OCI-LY7 (cell line): ENCODE results near the gene SERPINI1. TPM values are rescaled to one million over a fixed set of nuclear protein-coding genes. Genes with fewer than 3 reads are reported as not detected.
A peak's percentile ranks its signal among the peaks of the same experiment; 100 is the strongest.

Experiments
- BruUV-seq: library from RNA; stranded (reverse); fragments of 400-500 nt; replicated peaks from 2 replicates; lab custom pipeline; 2021; lab: Mats Ljungman, UMichigan
- CTCF ChIA-PET: fragments of 300-600 bp; sonication (Branson Sonifier 250); formaldehyde crosslinking; loops from one replicate; lab custom pipeline; 2022; ENCODE audit warnings: antibody characterized with exemption; ENCODE audit not compliant: unreplicated experiment; lab: Charles Lee
- POLR2A ChIA-PET: fragments of 300-600 bp; sonication (Branson Sonifier 250); formaldehyde crosslinking; loops from one replicate; lab custom pipeline; 2022; ENCODE audit warnings: antibody characterized with exemption; lab: Charles Lee
- DNase-seq: peaks from one replicate; pipeline ENCODE4 v3.0.0-alpha.2; 2015; ENCODE audit warnings: low spot score
- H2AFZ ChIP-seq: fragments of 200-600 bp; sonication (generic), shearing (Covaris generic); 2 replicates; pipeline ENCODE4 v1.6.1; 2014; ENCODE audit warnings: mild to moderate bottlenecking, antibody characterized with exemption, low read length, moderate library complexity
- H3K27ac ChIP-seq: fragments of 200-600 bp; sonication (generic); 2 replicates; pipeline ENCODE4 v1.5.1; 2014; ENCODE audit warnings: mixed run types, low read depth, mild to moderate bottlenecking, moderate library complexity, low read length, inconsistent platforms; ENCODE audit not compliant: poor library complexity, severe bottlenecking
- H3K36me3 ChIP-seq: fragments of 200-600 bp; sonication (generic); 2 replicates; pipeline ENCODE4 v1.6.1; 2014; ENCODE audit warnings: mild to moderate bottlenecking, antibody characterized with exemption, low read length, moderate library complexity, mixed read lengths; ENCODE audit not compliant: insufficient read depth
- H3K4me1 ChIP-seq: fragments of 200-600 bp; sonication (generic); 2 replicates; pipeline ENCODE4 v1.5.1; 2014; ENCODE audit warnings: mild to moderate bottlenecking, low read length; ENCODE audit not compliant: insufficient read depth, poor library complexity, severe bottlenecking
- H3K4me2 ChIP-seq: fragments of 200-600 bp; sonication (generic); 2 replicates; pipeline ENCODE4 v1.6.1; 2014; ENCODE audit warnings: mild to moderate bottlenecking, low read length
- H3K4me3 ChIP-seq: fragments of 200-600 bp; sonication (generic); 2 replicates; pipeline ENCODE4 v1.5.1; 2014; ENCODE audit warnings: mild to moderate bottlenecking, low read depth, low read length; ENCODE audit not compliant: poor library complexity, severe bottlenecking
- H3K79me2 ChIP-seq: fragments of 200-600 bp; sonication (generic); 2 replicates; pipeline ENCODE4 v1.6.1; 2016; ENCODE audit warnings: low read depth, mild to moderate bottlenecking, low read length, moderate library complexity, mixed read lengths; ENCODE audit not compliant: insufficient read depth
- H3K9me2 ChIP-seq: fragments of 200-600 bp; sonication (generic); 2 replicates; pipeline ENCODE4 v1.6.1; 2016; ENCODE audit warnings: mild to moderate bottlenecking, low read length, mixed read lengths; ENCODE audit not compliant: insufficient read depth
- H3K9me3 ChIP-seq: fragments of 200-600 bp; sonication (generic); 2 replicates; pipeline ENCODE4 v1.6.1; 2014; ENCODE audit warnings: mild to moderate bottlenecking, mixed run types, low read length, mixed read lengths
- H4K20me1 ChIP-seq: fragments of 200-600 bp; sonication (generic); 2 replicates; pipeline ENCODE4 v1.6.1; 2014; ENCODE audit warnings: mild to moderate bottlenecking, antibody characterized with exemption, low read length, moderate library complexity, mixed read lengths; ENCODE audit not compliant: insufficient read depth
- EZH2phosphoT487 ChIP-seq: fragments of 200-600 bp; sonication (generic); IDR thresholded peaks from 2 replicates; pipeline ENCODE4 v1.6.1; 2018; ENCODE audit warnings: low read depth, borderline replicate concordance, mild to moderate bottlenecking, mixed run types, antibody characterized with exemption, low read length, moderate library complexity, mixed read lengths
- intact Hi-C: fragments of 100-400 bp; cut with micrococcal nuclease; formaldehyde crosslinking; loops from one replicate; pipeline ENCODE4 v1.10.0; 2022; ENCODE audit not compliant: unreplicated experiment
- total RNA-seq, 2 experiments: library from RNA; depleted of rRNA in 1 of 2; stranded (reverse); fragments of >200 nt in 1 of 2; shearing (Covaris generic) in 1 of 2; gene quantifications; 2 replicates each; pipeline ENCODE4 v1.2.3, GENCODE V29; 2014 to 2022
- TF ChIP-seq, protein P1 (sequence below): fragments of 200-600 bp; sonication (generic); conservative IDR thresholded peaks from 2 replicates; pipeline ENCODE4 v1.5.1; 2014; ENCODE audit warnings: mild to moderate bottlenecking, antibody characterized with exemption, low read length, moderate library complexity, mixed read lengths

The SERPINI1 gene
- total RNA-seq, 2 experiments from 2014 or later = 9.0 to 12.9 TPM

GRCh38 chr3:167740961-167741587 lies 5.6 kb downstream of the SERPINI1 start:
- Histone ChIP-seq H2AFZ (0 out of 2 replicates have a peak overlapping the region, but pooled peaks have one; percentile 21), H3K9me2 (no peaks in the 10 kb centered on the region), H3K4me2 (peak overlapping the region; percentile 26), H3K27ac (peak overlapping the region; percentile 25), H3K4me1 (peaks cover 42% of the 10 kb centered on the region), H4K20me1 (peaks cover 5% of the 10 kb centered on the region; the same call in 1 of the 2 replicates), H3K9me3 (peaks cover 20% of the 10 kb centered on the region; the same call in 1 of the 2 replicates), H3K79me2 (peaks cover 86% of the 10 kb centered on the region), H3K4me3 (no peak overlapping the region), H3K36me3 (peaks cover 39% of the 10 kb centered on the region)
- peak; percentile 74 for DNase-seq
- intact Hi-C loops = no loop called here
- TF ChIP-seq, protein P1, sequence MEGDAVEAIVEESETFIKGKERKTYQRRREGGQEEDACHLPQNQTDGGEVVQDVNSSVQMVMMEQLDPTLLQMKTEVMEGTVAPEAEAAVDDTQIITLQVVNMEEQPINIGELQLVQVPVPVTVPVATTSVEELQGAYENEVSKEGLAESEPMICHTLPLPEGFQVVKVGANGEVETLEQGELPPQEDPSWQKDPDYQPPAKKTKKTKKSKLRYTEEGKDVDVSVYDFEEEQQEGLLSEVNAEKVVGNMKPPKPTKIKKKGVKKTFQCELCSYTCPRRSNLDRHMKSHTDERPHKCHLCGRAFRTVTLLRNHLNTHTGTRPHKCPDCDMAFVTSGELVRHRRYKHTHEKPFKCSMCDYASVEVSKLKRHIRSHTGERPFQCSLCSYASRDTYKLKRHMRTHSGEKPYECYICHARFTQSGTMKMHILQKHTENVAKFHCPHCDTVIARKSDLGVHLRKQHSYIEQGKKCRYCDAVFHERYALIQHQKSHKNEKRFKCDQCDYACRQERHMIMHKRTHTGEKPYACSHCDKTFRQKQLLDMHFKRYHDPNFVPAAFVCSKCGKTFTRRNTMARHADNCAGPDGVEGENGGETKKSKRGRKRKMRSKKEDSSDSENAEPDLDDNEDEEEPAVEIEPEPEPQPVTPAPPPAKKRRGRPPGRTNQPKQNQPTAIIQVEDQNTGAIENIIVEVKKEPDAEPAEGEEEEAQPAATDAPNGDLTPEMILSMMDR = peak; percentile 86
- TF ChIP-seq EZH2phosphoT487 = no peak
- CTCF ChIA-PET = interaction anchor here (0.6 to 1.5 kb wide), 7 partner anchors 9 to 452 kb away, joined by 3 to 9 read pairs (median 3); no protein-coding TSS in a partner anchor
- POLR2A ChIA-PET = interaction anchor here (0.7 to 3.8 kb wide), 18 partner anchors 9 to 504 kb away, joined by 3 to 38 read pairs (median 4); no protein-coding TSS in a partner anchor
- BruUV-seq = no TSS peak

DNA sequence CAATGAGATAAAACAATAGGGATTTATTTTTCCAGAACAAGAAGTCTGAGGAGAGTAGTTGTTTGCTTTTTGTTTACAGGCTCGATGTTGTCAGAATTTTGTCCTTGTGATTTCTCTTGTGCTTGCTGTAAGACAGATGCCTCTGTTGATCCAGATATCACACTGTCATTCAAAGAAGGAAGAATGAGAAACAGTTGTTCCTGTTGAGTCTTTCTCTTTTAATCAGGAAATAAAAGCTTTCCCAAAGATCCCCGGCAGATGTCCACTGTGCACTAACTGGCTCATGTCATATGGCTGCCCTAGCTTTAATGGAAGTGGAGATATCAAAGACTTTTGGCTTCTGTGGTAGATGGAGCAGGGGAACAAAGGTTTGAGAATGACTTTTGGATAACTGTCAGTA lies 6.8 kb downstream of the SERPINI1 start:
- POLR2A ChIA-PET = interaction anchor here (3.8 kb wide), 1 partner anchor 8 kb away, joined by 38 read pairs; no protein-coding TSS in a partner anchor
- no peak for DNase-seq
- Histone ChIP-seq H3K27ac (no peak overlapping the region), H3K4me3 (no peak overlapping the region), H2AFZ (no peak overlapping the region), H3K4me1 (peaks cover 46% of the 10 kb centered on the region), H3K79me2 (peaks cover 73% of the 10 kb centered on the region), H3K9me2 (no peaks in the 10 kb centered on the region), H3K9me3 (peaks cover 28% of the 10 kb centered on the region; the same call in 1 of the 2 replicates), H3K36me3 (peaks cover 39% of the 10 kb centered on the region), H4K20me1 (no peaks in the 10 kb centered on the region), H3K4me2 (no peak overlapping the region)
- intact Hi-C loops = no loop called here
- CTCF ChIA-PET = no interaction called here
- no TSS peak for BruUV-seq
- no peak for TF ChIP-seq EZH2phosphoT487
- TF ChIP-seq, protein P1 = no peak

DNA sequence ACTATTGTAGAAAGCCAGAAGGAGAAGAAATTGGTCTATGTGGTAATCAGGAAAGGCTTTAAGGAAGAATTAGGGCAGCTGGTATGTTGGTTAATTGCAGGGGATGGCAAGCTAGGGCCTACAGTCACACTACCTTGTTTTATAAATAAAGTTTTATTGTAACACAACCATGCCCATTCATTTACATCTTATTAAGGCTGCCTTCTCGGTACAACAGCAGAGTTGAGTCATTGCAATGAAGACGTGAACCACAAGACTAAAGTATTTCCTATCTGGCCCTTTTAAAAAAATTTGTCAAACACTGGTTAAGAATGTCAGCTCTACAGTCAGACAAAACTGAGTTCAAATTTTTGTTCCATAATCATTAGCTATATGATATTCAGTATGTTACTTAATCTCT lies 8.3 kb downstream of the SERPINI1 start:
- ChIA-PET POLR2A (interaction anchor here (0.7 to 3.8 kb wide), 5 partner anchors 7 to 98 kb away, joined by 3 to 34 read pairs (median 4); partner anchors contain the start of gene SERPINI1), CTCF (no interaction called here)
- intact Hi-C loops = no loop called here
- H3K9me2 ChIP-seq = no peaks in the 10 kb centered on the region
- no peak overlapping the region for H3K4me2 ChIP-seq
- no peak for DNase-seq
- H3K4me1 ChIP-seq = peaks cover 37% of the 10 kb centered on the region
- H3K79me2 ChIP-seq = peaks cover 59% of the 10 kb centered on the region; the same call in 1 of the 2 replicates
- H3K36me3 ChIP-seq = peaks cover 39% of the 10 kb centered on the region
- H2AFZ ChIP-seq = no peak overlapping the region
- H4K20me1 ChIP-seq = no peaks in the 10 kb centered on the region
- H3K4me3 ChIP-seq = no peak overlapping the region
- no peak overlapping the region for H3K27ac ChIP-seq
- peaks cover 28% of the 10 kb centered on the region; the same call in 1 of the 2 replicates for H3K9me3 ChIP-seq
- no TSS peak for BruUV-seq
- TF ChIP-seq EZH2phosphoT487 = no peak
- TF ChIP-seq, protein P1 = no peak
